GM12872 (cell line): Measurements from ENCODE around the gene MAGI3.

Experiments
- TF ChIP-seq, protein P1 (sequence below): IDR thresholded peaks from 3 replicates; pipeline ENCODE4 v1.5.1; 2011; ENCODE audit warnings: low read depth, mild to moderate bottlenecking, low read length, moderate library complexity; ENCODE audit not compliant: insufficient read depth

Gene MAGI3

GRCh38 chr1:113517346-113517745, 127.0 kb downstream of the MAGI3 start:
- TF ChIP-seq, protein P1, sequence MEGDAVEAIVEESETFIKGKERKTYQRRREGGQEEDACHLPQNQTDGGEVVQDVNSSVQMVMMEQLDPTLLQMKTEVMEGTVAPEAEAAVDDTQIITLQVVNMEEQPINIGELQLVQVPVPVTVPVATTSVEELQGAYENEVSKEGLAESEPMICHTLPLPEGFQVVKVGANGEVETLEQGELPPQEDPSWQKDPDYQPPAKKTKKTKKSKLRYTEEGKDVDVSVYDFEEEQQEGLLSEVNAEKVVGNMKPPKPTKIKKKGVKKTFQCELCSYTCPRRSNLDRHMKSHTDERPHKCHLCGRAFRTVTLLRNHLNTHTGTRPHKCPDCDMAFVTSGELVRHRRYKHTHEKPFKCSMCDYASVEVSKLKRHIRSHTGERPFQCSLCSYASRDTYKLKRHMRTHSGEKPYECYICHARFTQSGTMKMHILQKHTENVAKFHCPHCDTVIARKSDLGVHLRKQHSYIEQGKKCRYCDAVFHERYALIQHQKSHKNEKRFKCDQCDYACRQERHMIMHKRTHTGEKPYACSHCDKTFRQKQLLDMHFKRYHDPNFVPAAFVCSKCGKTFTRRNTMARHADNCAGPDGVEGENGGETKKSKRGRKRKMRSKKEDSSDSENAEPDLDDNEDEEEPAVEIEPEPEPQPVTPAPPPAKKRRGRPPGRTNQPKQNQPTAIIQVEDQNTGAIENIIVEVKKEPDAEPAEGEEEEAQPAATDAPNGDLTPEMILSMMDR, result no peak

- TF ChIP-seq, protein P1, result no peak
These were observed 127.7 kb downstream of the MAGI3 start for GRCh38 chr1:113517983-113518382.

DNA sequence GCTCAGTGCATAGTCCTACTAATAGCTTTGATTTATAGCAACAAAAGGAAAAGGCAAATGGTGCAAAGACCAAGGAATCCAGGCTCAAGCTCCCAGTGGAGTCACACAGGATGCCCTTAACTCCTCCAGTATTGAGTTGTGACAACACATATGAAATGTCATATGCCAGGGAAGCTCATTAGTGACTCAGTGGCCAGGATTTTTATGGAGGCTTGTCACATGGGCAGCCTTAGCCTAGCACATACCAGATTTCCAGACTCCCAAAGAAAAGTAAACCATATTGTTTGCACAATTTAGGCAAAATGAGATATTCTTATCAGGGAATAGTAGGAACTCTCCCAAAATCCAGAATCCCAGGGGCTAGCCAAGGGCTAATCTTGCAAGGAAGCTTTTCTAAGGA, 129.2 kb downstream of the MAGI3 start:
- TF ChIP-seq, protein P1, result no peak

- TF ChIP-seq, protein P1, result no peak
These were observed 139.7 kb downstream of the MAGI3 start for GRCh38 chr1:113530021-113530420.

- TF ChIP-seq, protein P1, result no peak
These were observed 141.0 kb downstream of the MAGI3 start for GRCh38 chr1:113531321-113531720.

DNA sequence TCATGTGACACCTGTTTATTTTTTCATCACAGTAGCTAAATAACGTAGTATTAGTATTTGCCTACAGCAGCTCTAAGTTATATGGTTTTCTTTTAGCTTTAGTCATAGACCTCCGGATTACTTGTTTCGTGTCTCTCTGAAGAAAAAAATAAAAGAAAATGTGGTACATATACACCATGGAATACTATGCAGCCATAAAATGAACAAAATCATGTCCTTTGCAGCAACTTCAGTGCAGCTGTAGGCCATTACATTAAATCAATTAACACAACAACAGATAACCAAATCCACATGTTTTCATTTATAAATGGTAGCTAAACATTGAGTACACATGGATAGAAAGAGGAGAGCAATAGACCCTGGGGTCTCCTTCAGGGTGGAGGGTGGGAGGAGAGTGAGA, 142.7 kb downstream of the MAGI3 start:
- TF ChIP-seq, protein P1, result no peak

GRCh38 chr1:113534130-113534817, 144.0 kb downstream of the MAGI3 start:
- TF ChIP-seq, protein P1, result no peak
